HG03280 (cell line): ENCODE measurements around the gene USP27X.

Experiments
- ATAC-seq: cut with Tn5 transposase; IDR thresholded peaks from one replicate; pipeline ENCODE4 v1.9.1; 2021; ENCODE audit warnings: mild to moderate bottlenecking, moderate library complexity; ENCODE audit not compliant: unreplicated experiment

USP27X gene

GRCh38 chrX:49880668-49881067, 1.4 kb downstream of the USP27X start:
- no peak for ATAC-seq

DNA sequence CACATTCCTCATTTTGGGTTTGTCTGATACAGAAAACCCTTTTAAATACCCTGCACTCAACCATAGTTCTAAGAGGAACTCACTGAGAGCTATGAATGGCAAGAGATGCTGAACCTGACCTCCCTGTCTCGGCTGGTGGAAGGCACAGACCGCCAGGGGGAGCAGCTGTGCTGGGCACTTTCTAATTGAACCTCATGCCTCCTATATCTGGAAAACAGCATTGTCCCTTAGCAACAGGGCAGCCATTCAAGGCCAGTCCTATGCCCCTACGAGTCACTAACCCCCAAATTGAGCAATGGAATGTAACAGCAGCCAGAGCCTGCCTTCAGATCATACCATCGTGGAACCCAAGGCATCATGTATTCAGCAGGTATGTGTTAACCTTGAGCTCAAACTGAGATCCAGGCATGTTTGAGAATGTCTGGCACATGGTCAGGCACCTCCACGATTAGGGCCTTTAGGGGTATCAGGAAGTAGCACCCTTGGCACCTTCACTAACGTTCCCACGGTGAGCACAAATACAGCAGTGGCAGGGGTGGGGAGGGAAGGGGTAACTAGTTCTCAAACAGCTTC, 5.1 kb downstream of the USP27X start:
- ATAC-seq = peak; percentile 61

DNA sequence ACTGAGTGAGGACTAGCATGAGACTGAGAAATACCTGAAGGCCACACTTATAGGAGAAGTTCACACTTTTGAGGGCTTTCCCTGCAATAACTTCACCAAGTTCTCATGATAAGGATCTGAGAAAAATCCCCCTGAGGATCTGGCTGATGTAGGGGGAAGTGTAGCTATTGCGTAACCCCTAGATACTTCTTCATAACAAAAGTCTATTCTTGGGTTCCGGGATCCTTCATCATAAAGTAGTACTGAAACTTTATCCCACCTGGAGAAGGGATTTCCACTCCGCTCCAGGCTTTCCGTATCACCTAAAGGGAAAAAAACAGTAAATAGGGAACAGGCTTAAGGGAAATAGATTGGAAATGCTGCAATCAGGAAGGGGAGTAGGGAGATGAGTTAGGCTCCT, 13.3 kb downstream of the USP27X start:
- no peak for ATAC-seq

GRCh38 chrX:49896951-49897350, 17.7 kb downstream of the USP27X start:
- ATAC-seq = no peak

GRCh38 chrX:49901048-49901447, 21.8 kb downstream of the USP27X start:
- ATAC-seq = no peak

DNA sequence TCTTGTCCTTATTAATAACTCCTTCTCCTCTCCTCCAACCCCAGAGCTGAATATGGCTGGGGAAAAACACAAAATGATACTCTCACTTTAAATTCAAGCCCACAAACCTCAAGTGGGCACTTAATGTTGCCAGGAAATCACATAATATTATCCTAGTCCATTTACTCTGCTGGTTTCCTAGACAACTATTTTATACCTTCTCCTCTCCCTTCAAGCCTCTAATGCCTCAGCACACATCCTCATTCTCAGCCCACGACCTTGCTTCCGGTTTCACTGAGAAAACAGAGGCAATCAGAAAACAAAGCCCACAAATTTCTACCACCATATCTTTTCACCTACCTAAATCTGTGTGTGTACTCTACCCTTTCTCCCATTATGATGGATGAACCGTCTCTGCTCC, 31.1 kb downstream of the USP27X start:
- no peak for ATAC-seq

GRCh38 chrX:49912086-49912485, 32.8 kb downstream of the USP27X start:
- no peak for ATAC-seq

DNA sequence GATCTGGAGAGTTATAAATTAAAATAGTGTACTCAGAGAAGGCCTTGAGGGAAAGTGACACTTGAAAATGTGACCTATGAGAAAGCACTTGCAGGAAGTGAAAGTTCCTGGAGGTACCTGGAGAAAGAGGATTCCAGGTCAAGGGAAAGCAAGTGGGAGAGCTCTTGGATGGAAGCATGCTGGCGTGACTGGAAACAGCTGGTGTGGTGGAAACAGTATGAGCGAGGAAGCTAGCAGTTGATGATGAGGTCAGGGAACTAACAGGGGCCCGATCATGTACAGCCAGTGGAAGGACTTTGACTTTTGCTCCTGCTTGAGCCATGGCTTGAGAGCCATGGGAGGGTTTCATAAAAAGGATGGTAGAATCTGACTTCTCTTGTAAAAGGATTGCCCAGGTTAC, 33.6 kb downstream of the USP27X start:
- ATAC-seq = no peak

GRCh38 chrX:49915361-49916222, 36.3 kb downstream of the USP27X start:
- no peak for ATAC-seq

DNA sequence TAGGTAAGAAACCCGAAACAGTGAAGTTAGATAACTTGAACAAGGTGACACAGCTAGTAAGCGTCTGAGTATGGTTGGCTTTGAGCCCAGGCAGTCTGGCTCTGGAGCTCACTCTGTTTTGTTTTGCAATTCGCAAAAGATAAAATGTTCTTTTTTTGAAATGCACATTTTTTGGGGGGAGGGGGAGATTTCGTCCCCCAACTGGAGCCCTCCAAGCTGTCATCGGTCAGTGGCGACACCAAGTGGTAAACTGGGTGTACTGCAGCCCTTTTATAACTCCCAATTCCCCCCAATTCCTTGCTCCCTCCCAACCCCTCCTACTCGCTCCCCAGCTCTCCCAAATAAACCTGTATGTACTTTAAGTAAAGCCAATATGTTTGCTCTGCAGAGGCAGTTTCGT, 40.3 kb downstream of the USP27X start:
- ATAC-seq = no peak

DNA sequence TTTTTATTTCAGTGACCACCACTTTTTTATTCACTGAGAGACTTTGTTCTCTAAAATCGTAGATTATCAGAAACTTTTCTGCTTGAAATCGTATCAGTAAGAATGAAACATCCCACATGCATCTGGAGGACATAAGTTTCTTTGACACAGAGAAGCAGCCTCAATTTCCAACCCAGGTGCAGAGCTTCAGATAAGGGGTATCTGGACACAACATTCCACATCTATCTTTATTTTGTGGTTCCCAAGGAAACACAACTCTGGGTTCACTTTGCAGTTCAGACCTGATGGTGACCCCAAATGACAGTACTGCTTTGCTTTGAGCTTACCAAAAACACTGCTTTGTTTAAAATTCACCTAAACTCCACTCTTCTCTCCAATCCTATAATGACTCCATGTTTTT, 41.8 kb downstream of the USP27X start:
- ATAC-seq = no peak

DNA sequence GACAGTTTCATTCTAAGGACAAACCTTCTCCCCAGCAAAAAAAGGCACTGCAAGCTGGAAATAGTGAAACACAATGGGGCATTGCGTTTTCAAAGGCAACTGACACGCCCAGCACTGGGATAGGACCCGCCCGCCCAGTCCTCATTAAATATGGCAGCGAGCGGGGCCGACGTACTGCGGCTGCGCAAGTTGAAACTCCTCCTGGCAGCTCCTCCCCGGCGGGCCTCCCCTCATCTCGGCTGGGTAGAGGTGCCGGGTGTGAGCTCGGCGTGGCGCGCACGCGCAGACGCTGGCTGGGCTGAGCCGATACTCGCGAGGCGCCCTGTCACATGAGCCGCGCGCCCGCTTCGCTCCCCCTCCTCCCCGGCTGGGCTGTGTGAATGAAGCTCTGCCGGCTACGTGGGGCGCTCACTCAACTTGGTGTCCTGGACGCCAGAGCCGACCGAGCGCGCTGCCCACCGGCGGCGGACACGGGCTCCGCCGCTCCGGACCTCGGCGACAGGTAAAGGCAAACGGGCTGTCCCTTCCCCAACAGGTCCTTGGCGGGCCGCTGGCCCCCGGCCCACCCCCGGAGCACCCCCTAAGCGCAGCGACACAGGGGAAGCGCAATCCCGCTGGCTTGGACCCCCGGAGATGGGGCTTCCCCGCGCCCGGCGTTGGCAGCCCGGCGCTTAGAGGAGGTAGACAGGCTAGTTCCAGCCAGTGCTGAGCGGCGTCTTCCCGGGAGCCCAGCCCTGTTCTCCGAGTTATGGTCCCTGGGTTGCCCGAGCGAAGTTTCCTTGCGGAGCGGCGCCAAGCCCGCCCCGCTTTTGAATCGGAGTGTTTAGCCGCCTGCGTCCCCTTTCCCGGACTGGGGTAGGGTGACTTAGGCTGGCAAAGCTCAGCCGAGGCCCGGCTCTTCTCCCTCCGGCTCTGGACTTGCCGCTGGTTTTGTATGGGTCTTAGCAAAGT, 43.3 kb downstream of the USP27X start, which contains the start of gene CLCN5:
TSS of gene CLCN5 (plus strand) at position 306 of the 951 bp plus-strand sequence. CDS start 2,703 bp downstream, outside the sequence.
- peak; percentile 97 for ATAC-seq

- no peak for ATAC-seq
These were observed 45.9 kb downstream of the USP27X start for GRCh38 chrX:49925176-49925575.

- ATAC-seq = no peak
These were observed 50.8 kb downstream of the USP27X start for GRCh38 chrX:49930039-49930438.
